ENCODE data around the gene AKAP17A.
"Not testable (repeated sequence)": the region's sequence is repeated elsewhere in the genome, so short reads cannot be mapped to it uniquely, and the experiment has no call there.

The AKAP17A gene

DNA sequence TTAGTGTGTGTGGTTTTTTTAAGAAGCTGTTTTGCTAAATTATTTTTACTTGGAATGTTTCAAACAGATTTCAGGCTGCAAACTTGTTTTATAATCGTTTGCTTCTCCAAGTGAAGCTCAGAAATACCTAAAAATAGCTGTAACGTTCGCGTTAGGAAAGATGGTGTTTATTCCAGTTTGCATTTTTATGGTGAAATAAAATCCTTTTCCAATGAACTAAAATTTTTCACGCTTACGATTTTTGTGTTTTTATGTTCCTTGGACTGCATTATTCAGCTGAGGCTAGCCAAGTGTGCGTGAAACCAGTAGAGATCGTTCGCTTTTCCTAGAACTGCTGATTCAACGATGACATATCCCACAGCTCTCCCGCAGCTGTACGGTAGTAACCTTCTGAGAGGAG lies 10.9 kb downstream of the AKAP17A start:
- DNase-seq: no peak

DNA sequence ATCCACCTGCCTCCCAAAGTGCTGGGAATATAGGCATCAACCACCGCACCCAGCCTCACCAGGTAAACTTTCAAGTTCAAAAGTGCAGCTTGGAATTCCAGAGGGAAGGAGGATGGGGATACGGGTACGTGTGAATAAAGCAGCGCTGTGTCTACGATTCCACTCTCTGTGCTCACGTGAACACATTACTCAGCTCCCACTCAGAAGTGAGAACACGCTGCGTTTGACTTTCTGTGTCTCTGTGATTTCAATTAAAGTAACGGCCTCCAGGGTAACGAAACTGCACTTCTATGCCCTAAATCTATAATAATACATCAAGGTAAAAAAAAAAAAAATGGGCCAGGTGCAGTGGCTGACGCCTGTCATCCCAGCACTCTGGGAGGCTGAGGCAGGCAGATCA lies 15.1 kb downstream of the AKAP17A start:
- DNase-seq: no peak

DNA sequence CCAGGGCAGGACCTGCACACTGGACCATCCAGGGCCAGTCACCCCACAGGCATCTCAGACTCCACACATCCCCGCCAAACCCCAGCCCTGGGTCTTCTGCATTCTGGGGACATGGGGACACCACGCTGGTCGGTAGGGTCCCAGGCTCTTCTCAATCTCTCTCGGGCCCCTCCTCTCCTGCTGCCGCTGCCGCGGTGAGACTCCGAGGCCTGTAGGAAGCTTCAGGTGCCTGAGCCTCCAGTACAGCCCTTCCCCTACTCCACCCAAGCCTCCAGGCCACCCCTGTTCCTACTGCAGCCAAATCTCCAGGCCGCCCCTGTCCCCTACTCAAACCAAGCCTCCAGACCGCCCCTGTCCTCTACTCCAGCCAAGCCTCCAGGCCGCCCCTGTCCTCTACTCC lies 17.9 kb downstream of the AKAP17A start:
- DNase-seq: no peak

DNA sequence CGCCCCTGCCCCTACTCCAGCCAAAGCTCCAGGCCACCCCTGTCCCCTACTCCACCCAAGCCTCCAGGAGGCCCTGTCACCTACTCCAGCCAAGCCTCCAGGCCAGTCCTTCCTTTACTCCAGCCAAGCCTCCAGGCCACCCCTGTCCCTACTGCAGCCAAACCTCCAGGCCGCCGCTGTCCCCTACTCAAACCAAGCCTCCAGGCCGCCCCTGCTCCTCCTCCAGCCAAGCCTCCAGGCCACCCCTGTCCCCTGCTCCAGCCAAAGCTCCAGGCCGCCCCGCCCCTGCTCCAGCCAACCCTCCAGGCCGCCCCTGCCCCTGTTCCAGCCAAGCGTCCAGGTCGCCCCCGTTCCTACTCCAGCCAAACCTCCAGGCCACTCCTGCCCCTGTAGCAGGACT lies 18.4 kb downstream of the AKAP17A start:
- DNase-seq: no peak

DNA sequence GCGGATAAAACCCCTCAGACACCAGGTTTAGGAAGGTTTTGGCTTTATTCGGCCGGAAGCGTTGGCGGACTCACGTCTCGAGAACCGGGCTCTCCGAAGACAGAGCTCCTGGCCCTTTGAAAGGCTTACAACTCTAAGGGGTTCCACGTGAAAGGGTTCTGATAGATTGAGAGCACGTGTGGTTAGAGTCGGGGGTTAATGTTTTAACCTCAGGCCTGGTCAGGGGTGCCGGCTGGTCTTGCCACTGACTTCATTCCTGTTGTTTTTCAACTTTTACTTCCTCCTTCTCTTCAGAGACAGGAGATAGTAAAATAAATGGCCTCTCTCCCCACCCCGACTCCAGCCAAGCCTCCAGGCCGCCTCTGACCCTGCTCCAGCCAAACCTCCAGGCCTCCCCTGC lies 18.8 kb downstream of the AKAP17A start:
- DNase-seq: no peak

DNA sequence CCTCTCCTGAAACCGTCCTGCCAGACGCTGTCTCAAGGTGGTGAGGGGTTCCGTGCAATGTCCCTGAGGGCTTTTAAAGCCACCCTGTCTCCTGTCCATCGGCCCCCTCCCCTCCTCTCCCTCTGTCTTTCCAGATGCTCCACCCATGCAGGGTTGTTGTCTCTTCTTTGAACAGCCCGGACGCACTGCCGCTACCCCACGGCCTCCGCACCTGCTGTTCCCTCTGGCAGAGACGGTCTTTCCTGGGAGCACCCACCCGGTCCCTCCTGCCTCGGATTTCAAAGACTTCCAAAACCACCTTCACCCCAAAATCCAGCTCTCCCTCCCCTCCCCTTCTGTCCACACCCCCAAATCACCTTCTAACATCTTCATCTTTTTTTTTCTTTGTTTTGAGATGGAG lies 19.3 kb downstream of the AKAP17A start:
- DNase-seq: no peak

DNA sequence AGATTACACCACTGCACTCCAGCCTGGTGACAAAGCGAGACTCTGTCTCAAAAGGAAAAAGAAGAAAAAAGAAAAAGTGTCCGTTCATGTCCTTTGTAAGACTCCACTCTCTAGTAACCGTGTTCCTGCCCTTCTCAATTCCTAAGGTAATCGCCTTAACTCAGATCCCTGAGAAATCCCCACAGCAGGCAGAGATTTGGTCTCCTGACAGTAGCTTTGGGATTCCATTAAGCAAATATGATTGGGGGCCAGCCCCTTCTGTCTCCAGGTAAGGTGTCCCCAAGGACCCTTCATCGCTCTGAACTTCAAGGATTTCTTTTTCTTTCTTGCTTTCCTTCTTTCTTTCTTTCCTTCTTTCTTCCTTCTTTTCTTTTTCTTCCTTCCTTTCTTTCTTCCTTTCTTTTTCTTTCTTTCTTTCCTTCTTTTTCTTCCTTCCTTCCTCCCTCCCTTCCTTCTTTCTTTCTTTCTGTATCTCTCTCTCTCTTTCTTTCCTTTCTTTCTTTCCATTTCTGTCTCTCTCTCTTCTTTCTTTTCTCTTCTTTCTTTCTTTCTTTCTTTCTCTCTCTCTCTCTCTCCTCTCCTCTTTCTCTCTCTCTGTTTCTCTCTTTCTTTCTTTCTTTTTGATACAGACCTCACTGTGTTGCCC lies 21.4 kb downstream of the AKAP17A start:
- DNase-seq: no peak

DNA sequence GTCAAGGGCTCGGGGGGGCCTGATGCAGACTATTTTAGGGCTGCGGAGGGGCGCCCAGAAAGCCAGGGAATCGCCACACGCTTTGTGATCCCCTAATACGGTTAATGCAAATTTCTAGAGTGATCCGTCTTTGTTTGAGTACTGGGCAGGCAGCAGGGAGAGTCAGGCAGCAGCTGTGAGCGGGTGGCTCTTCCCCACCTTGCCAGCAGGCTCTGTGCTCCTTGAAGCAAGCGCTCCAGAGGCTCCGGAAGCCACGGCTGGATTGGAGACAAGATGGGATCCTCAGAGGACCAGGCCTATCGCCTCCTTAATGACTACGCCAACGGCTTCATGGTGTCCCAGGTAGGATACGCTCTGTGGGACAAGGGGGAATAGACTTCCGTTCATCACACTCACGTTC lies 23.5 kb downstream of the AKAP17A start, which contains the start of gene ASMT:
Gene ASMT, plus strand, starts transcription at position 133 of the 400 bp plus-strand sequence. Its CDS starts 141 bp downstream, at position 274.
- DNase-seq: no peak

DNA sequence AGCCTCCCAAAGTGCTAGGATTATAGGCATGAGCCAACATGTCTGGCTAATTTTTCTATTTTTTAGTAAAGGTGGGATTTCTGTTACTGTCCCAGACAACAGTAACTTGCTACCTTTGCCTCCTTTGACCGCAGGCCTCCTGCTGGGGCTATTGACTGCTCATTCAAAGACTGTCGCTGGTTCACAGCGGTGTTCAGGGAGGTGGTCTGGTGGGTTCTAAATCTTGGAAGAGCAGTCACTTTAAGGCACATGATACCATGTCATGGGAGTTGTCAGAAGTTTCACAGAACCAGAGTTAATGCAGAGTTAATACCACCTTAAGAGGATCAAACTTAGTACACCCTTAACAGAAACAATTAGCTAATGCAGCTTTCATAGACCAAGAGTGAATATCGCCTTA lies 27.3 kb downstream of the AKAP17A start:
- DNase-seq: no peak

DNA sequence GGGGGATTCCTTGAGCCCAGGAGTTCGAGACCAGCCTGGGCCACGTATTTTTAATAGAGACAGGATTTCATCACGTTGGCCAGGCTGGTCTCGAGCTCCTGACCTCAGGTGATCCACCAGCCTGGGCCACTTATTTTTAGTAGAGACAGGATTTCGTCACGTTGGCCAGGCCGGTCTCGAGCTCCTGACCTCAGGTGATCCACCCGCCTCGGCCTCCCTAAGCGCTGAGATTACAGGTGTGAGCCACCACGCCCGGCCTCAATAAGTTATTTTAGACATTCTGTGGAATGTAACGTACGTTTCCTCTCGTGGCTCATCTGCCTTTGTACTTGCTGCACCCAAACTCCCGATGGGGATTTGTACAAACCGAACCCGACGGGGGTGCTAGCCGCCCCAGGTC lies 32.3 kb downstream of the AKAP17A start:
- no peak for DNase-seq

DNA sequence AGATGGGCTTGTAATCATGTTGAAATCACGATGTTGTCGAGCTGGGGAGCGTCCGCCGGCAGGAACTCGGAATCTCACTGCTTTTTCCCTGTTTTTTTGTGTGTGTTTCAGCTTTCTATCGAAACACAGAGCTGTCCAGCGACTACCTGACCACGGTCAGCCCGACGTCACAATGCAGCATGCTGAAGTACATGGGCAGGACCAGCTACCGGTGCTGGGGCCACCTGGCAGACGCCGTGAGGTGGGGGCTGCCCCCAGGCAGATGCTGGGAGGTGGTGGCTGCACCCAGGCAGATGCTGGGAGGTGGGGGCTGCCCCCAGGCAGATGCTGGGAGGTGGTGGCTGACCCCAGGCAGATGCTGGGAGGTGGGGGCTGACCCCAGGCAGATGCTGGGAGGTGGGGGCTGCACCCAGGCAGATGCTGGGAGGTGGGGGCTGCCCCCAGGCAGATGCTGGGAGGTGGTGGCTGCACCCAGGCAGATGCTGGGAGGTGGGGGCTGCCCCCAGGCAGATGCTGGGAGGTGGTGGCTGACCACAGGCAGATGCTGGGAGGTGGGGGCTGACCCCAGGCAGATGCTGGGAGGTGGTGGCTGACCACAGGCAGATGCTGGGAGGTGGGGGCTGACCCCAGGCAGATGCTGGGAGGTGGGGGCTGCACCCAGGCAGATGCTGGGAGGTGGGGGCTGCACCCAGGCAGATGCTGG lies 32.9 kb downstream of the AKAP17A start:
- not testable (repeated sequence) for DNase-seq

DNA sequence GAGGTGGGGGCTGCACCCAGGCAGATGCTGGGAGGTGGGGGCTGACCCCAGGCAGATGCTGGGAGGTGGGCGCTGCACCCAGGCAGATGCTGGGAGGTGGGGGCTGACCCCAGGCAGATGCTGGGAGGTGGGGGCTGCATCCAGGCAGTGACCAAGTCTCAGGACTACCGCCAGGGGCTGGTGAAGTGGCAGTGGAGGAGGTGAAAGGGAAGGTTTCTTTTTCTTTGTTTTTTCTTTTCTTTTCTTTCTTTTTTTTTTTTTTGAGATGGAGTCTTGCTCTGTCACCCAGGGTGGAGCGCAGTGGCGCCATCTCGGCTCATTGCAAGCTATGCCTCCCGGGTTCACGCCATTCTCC lies 33.4 kb downstream of the AKAP17A start:
- DNase-seq: not testable (repeated sequence)

DNA sequence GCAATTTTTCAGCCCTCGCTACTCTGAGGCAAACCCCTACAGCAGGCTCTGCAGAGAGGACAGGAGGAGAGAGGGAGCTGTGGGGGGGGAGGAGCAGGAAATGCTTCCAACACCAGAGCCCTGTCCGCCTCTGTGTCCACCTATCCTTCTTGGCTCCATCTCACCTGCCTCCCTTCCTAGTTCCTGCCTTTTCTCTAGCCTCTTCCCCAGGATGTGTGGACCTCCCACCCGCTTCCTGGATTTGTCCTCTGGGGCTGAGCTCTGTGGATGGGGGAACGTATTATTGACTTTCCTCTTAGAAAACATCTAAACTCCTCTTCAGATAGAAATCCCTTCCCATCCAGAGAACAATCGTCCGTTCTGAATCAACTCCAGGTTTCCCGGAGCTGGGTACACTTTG lies 37.8 kb downstream of the AKAP17A start:
- no peak for DNase-seq

DNA sequence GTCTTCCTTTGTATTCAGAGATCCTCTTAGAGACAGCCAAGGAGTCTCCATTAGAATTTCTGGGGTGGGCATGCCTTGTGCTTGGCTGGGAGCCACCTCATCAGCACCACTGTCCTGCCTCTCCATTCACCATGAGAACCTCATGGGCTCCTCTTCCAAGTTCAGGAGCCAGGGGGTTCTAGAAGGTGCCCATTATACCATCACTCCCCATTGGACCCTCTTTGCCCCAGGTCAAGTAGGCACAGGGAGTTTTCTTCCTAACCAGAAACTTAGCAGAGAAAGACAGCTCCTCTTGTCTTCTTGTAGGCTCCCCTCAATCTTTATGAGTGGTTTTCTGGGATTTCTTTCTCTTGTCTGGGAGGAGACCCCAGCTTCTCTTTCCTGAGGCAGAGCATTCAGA lies 54.6 kb downstream of the AKAP17A start:
- no peak for DNase-seq

DNA sequence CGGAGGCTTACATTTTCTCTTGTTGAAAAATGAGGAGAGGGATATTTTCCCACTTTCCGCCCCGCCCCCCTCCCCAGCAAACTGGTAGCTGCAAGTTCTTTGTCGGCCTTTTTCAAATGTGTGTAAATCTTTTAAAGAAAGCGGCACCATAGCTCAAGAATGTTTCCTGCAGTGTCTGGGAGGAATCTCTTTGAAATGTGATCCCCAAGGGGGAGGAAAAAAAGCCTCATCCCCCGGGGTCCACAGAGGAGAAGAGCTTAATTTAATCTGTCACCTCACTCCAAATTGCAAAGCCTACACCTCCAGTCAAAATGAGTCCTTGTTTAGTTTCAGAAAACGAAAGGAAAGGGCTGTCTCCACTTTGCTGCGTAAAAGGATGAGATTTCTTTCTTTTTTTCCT lies 58.2 kb downstream of the AKAP17A start:
- DNase-seq: no peak

Measured in C1 segment of cervical spinal cord (tissue), 14 donors.